LNCaP clone FGC (cell line): Measurements from ENCODE around the gene ITM2C.

ENCODE experiments used
- DNase-seq: peaks from one replicate; pipeline ENCODE4 v3.0.0-alpha.2; 2011; ENCODE audit warnings: low read depth
- H3K4me3 ChIP-seq: 2 replicates; pipeline ENCODE4 v1.5.1; 2011; ENCODE audit warnings: mild to moderate bottlenecking, low read depth, low read length, control low read depth
- CTCF ChIP-seq: IDR thresholded peaks from 2 replicates; pipeline ENCODE4 v1.5.1; 2012; ENCODE audit warnings: mild to moderate bottlenecking; ENCODE audit not compliant: control insufficient read depth, insufficient read depth; ENCODE audit errors: extremely low read depth

ITM2C gene

GRCh38 chr2:230868947-230869913 is 4.5 kb downstream of the ITM2C start:
- TF ChIP-seq CTCF = no peak
- H3K4me3 ChIP-seq = no peak overlapping the region
- no peak for DNase-seq

- TF ChIP-seq CTCF = no peak
- no peak for DNase-seq
- H3K4me3 ChIP-seq = no peak overlapping the region
Measured at GRCh38 chr2:230869914-230870543, 5.3 kb downstream of the ITM2C start.

- no peak for DNase-seq
- no peak overlapping the region for H3K4me3 ChIP-seq
Measured at GRCh38 chr2:230870544-230871360, 6.0 kb downstream of the ITM2C start.

GRCh38 chr2:230871361-230872150 is 6.8 kb downstream of the ITM2C start:
- no peak for DNase-seq
- TF ChIP-seq CTCF = no peak
- no peak overlapping the region for H3K4me3 ChIP-seq

More at GRCh38 chr2:230870544-230871360, 6.0 kb downstream of the ITM2C start:
- TF ChIP-seq CTCF = no peak

GRCh38 chr2:230872151-230872967 is 7.6 kb downstream of the ITM2C start:
- TF ChIP-seq CTCF = no peak
- H3K4me3 ChIP-seq = no peak overlapping the region
- DNase-seq = no peak
